SK-N-SH treated with all-trans-retinoic acid at 6 μM for 48 hours (cell line): ENCODE data around the gene PALLD.

Experiments
- ARNTL ChIP-seq: fragments of 450-650 bp; formaldehyde crosslinking; IDR thresholded peaks from 2 replicates; pipeline ENCODE4 v1.5.0; 2020; ENCODE audit warnings: low read depth, mild to moderate bottlenecking, moderate library complexity, borderline replicate concordance
- ZFP3 ChIP-seq: fragments of 250-450 bp; sonication (Bioruptor Pico); IDR thresholded peaks from 2 replicates; pipeline ENCODE4 v1.5.0; 2020; ENCODE audit warnings: mild to moderate bottlenecking, moderate library complexity
- ZNF70 ChIP-seq: fragments of 450-650 bp; formaldehyde crosslinking; IDR thresholded peaks from 2 replicates; pipeline ENCODE4 v1.5.0; 2020; ENCODE audit warnings: mild to moderate bottlenecking, moderate library complexity
- TF ChIP-seq, protein P1 (sequence below): fragments of 250-450 bp; sonication (Bioruptor Pico); IDR thresholded peaks from 2 replicates; pipeline ENCODE4 v1.5.0; 2020; ENCODE audit warnings: mild to moderate bottlenecking, moderate library complexity

DNA sequence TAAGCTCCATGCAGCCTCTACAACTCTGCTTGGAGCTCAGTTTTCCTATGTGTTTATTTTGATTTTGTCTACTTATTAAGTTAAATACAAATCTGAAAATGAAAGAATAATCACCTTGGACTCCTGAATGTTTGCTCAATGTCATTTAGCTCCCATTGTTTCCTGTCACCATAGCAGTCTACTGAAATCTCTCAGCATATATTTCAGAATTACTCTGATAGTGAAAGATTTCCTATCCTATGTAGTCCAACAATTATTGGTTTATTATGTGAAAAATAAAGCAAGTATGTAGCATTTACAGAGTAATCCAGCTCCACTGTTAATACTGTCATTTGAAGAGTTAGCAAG, 344.8 kb downstream of the PALLD start:
- TF ChIP-seq ARNTL (CRISPR knock-in tag), result no peak
- TF ChIP-seq ZNF70 (CRISPR knock-in tag), result no peak
- no peak for TF ChIP-seq ZFP3 (CRISPR knock-in tag)
- TF ChIP-seq, protein P1, sequence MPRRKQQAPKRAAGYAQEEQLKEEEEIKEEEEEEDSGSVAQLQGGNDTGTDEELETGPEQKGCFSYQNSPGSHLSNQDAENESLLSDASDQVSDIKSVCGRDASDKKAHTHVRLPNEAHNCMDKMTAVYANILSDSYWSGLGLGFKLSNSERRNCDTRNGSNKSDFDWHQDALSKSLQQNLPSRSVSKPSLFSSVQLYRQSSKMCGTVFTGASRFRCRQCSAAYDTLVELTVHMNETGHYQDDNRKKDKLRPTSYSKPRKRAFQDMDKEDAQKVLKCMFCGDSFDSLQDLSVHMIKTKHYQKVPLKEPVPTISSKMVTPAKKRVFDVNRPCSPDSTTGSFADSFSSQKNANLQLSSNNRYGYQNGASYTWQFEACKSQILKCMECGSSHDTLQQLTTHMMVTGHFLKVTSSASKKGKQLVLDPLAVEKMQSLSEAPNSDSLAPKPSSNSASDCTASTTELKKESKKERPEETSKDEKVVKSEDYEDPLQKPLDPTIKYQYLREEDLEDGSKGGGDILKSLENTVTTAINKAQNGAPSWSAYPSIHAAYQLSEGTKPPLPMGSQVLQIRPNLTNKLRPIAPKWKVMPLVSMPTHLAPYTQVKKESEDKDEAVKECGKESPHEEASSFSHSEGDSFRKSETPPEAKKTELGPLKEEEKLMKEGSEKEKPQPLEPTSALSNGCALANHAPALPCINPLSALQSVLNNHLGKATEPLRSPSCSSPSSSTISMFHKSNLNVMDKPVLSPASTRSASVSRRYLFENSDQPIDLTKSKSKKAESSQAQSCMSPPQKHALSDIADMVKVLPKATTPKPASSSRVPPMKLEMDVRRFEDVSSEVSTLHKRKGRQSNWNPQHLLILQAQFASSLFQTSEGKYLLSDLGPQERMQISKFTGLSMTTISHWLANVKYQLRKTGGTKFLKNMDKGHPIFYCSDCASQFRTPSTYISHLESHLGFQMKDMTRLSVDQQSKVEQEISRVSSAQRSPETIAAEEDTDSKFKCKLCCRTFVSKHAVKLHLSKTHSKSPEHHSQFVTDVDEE, result no peak
